Renal cortical epithelial cell (primary cell): ENCODE results near the gene CCNYL1. TPM values are rescaled to one million over a fixed set of nuclear protein-coding genes. Genes with fewer than 3 reads are reported as not detected.
A peak's percentile ranks its signal among the peaks of the same experiment; 100 is the strongest.

ENCODE experiments used
- DNase-seq: peaks from one replicate; pipeline ENCODE4 v3.0.0-alpha.2; 2011; ENCODE audit warnings: low read depth
- total RNA-seq: library from RNA; depleted of rRNA; stranded (reverse); fragments of >200 nt; gene quantifications from 2 replicates; pipeline ENCODE4 v1.2.3, GENCODE V29; 2014

Gene CCNYL1
- total RNA-seq, 1 donor from 2014 or later, result 22.8 TPM

DNA sequence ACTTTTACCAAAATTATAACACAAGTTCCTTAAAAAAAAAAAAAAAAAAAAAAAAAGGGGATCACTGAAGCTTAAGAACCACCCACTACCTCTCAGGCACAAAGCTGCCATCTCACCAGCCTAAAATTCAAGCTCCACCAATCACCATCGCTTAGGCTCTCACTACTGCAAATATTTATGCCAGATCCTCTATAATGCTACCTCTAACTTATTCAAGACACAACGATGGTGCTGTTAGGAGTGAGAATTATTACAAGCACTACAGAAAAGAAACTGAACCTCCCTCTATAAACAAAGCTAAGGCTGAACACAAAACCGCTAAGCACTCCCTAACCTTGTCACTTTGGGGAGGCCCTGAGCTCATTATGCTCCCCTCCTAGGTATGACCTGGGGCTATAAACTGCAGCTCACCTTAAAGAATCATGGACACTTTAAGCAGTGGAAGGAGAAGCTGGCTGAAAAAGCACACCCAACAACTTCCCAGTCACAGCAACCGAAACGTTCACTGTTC is 54.7 kb downstream of the CCNYL1 start:
- DNase-seq, result no peak

GRCh38 chr2:207766697-207767460 is 55.4 kb downstream of the CCNYL1 start:
- no peak for DNase-seq

DNA sequence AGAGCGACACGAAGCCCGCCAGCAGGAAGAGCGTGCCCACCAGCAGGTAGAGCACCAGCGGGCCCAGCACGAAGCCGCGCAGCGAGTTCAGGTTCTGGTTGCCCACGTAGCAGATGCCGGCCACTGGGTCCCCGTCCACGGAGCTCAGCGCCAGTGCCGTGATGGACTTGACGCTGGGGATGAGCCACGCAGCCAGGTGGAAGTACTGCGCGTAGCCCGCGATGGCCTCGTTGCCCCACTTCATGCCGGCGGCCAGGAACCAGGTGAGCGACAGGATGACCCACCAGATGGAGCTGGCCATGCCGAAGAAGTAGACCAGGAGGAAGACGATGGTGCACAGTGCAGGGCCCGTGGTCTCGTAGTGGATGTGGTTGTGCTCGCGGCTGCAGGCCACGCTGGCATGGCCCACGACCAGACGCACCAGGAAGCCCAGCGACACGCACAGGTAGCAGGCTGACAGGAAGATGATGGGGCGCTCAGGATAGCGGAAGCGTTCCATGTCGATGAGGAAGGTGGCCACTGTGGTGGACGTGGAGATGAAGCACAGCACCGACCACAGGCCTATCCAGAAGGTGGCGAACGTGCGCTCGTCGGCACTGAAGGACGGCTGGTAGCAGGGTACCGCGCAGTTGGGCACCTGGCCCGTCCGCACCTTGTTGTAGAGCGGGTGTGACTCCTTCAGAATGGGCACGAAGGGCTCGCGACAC is 56.2 kb downstream of the CCNYL1 start:
- DNase-seq, result peak; percentile 37

- DNase-seq, result peak; percentile 31
Observed at GRCh38 chr2:207768168-207768865, 56.9 kb downstream of the CCNYL1 start.

DNA sequence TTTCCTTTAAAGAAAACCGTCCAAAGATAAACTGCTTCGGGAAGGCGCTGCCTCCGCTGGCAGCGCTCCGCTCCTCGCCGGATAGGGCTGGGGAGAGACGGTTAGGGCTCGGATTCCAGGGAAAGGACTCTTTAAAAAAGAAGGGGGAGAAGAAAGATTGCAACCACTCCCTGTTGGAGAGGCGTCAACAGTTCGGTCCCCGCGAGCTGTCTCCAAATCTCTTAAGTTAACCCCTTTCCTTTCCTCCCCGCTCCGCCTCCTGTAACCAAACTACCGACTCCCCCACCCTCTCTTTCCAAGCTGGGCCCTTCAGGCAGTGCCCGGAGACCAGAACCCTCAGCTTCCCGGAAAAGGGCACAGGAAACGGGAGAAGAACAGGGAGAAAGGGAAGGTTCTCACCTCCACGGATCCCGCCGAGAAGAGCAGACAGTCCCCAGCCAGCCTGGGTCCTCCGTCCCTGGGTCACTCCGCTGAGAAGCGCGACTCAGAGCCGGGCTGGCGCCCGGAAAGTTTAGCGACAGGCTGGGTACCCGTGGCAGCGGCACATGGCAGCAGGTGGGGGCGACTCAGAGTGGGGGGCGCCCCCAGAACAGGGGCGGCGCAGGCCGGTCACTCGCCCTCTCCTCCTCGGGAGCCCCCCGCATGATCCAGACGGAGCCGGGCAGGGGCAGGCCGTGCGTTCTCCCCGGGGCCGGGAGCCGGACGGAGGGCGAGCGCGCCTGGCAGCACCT is 57.6 kb downstream of the CCNYL1 start:
- DNase-seq, result peak; percentile 29

- DNase-seq, result no peak
Observed at GRCh38 chr2:207770602-207771404, 59.4 kb downstream of the CCNYL1 start.

DNA sequence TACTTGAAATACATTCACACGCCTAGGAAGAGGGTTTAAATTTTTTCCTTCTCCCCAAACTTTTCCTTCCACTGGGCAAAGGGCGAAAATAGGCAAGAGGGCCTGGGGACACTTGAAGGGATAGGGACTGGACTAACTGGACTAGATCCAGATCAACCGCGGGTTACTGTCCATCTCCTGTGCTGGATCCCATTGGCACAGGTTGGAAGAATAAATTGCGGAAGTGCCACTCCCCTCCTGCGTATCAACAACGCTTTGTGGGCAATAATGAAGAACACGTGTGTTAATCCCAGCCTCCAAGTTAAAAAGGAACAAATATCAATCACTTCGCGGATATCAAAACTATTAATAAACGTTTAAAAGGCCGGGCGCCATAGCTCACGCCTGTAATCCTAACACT is 60.0 kb downstream of the CCNYL1 start:
- no peak for DNase-seq

DNA sequence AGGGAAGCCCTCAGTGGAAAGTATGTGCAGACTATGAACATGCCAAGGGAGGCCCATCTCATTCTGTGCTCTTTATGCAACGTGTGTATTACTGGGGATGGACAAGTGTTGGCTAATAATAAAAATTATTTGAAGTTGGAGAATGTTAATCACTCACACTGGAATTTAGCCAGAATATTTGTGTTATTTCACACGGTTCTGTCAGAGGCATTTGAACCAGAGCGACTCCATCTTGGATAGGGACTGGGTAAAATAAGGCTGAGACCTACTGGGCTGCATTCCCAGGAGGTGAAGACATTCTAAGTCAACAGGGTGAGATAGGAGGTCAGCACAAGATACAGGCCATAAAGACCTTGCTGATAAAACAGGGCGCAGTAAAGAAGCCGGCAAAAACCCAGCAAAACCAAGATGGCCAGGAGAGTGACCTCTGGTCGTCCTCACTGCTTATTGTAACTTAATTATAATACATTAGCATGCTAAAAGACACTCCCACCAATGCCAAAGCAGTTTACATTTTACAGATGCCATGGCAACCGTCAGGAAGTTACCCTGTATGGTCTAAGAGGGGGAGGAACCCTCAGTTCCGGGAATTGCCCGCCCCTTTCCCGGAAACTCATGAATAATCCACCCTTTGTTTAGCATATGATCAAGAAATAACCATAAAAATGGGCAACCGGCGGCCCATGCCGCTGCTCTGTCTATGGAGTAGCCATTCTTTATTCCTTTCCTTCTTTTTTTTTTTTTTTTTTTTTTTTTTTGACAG is 60.8 kb downstream of the CCNYL1 start:
- peak; percentile 47 for DNase-seq

GRCh38 chr2:207772844-207773205 is 61.4 kb downstream of the CCNYL1 start:
- no peak for DNase-seq

DNA sequence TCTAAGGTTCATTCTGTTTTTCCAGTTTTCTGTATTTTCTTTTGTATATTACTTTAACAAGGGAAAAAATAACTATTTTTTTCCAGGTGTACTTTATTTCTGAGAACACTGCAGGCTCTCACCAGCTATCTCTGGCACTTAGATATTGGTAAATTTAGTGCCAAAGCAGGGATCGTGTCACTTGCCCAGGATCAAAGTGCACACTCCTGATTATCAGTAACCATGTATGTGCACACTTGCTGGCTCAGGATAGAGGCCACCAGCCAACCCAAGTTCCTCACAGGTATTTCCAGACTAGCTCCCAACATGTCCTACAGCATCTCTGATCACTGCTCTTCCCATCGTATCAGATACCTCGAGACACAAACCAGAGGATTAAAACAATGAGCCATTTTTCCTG is 64.0 kb downstream of the CCNYL1 start:
- no peak for DNase-seq

DNA sequence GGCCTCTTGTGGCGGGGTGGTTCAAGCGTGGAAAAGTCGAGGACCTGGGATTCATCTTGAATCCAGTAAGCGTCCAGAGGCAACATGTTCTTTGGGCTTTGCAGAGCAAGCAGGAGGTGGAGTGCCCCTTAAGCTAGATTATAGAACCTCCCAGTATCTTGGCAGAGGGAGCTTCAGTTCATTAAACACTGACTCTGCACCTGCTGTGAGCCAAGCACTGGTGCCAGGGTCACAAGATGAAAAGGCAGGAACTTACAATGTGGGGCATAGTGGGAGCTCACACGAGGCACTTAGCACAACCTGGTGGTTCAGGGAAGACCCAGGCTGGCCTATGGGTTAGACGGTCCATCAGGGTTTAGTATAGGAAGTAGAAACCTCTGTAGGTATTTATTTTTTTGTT is 65.7 kb downstream of the CCNYL1 start:
- no peak for DNase-seq

- no peak for DNase-seq
Observed at GRCh38 chr2:207778298-207778882, 67.0 kb downstream of the CCNYL1 start.

DNA sequence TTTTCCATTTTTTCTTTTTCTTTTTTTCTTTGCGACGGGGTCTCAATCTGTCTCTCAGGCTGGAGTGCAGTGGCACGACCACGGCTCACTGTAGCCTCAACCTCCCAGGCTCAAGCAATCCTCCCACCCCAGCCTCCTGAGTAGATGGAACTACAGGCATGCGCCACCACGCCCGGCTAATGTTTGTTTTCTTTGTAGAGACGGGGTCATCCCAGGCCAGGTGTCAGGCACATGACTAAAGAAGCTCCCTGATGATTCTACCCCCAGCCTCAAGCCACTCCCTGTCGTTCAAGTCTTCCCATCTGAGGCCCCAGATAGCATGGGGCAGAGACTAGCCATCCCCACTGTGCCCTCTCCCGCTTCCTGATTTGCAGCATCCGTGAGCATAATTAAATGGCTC is 68.1 kb downstream of the CCNYL1 start:
- DNase-seq, result no peak

DNA sequence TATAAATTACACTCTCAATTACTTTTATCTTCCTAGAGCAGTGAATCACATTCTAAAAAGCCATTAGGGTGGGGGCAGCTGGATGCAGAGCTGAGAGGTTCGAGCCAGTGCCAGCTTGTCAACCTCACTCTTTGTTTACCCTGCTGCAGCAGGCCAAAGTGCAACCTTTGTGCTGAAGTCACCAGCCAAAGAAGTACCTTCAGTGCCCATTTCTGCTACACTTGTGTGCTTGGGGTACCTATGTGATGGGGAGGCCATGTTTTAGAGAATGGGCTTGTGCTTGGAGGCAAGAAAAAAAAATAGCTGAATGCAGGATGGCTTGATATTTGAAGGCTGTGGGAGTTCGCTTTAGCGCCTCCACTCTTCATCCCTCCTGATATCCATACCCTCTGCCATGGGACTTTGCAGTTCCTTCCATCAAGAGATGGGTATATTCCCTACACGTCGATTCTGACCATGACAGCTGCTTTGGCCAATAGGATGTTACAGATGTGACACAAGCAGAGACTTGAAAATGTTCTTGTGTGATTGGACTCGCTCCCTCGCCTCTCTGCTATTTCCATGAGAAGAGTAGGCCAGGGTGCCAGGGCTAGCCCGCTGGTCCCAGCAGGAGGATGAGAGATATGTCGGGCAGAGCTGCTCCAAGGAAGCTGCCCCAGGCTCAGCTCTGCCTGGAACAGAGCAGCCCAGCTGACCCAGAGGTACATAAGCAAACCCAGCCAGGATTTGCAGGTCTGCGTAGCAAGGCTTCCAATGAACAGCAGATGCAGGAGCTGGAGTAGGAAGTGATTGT is 71.0 kb downstream of the CCNYL1 start:
- DNase-seq, result peak; percentile 29

DNA sequence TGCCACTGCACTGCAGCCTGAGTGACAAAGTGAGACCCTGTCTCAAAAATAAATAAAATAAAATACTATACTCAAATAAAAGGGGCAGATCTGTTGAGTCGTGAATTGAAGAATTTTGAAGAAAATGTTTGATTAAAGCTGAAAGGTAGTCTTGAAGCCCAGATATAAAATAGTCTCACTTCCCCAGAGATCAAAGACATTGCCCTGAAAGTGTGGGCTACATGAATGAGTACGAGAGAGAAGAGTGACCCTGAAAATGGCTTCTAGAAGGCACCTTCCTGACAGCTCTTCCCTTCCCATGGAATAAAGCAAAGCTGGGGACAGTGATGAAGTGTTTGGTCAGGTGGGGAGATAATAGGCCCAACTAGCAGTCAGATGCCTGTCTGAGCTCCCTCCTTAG is 72.1 kb downstream of the CCNYL1 start:
- DNase-seq, result no peak

GRCh38 chr2:207784898-207785297 is 73.5 kb downstream of the CCNYL1 start:
- DNase-seq, result no peak

DNA sequence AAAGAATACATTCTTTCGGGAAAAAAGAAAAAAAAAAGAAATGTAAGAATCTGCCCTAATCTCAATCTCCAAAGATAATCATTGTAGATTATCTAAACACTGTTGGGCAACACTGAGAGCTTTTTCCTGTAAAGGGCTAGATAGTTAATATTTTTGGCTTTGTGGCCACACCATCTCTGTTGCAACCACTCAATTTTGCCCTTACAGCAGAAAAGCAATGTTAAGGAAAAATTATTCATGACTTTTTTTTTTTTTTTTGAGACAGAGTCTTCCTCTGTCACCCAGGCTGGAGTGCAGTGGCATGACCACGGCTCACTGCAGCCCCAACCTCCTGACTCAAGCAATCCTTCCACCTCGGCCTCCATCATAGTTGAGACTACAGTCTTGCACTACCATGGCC is 75.6 kb downstream of the CCNYL1 start:
- DNase-seq, result no peak

- DNase-seq, result no peak
Observed at GRCh38 chr2:207787800-207788199, 76.4 kb downstream of the CCNYL1 start.

DNA sequence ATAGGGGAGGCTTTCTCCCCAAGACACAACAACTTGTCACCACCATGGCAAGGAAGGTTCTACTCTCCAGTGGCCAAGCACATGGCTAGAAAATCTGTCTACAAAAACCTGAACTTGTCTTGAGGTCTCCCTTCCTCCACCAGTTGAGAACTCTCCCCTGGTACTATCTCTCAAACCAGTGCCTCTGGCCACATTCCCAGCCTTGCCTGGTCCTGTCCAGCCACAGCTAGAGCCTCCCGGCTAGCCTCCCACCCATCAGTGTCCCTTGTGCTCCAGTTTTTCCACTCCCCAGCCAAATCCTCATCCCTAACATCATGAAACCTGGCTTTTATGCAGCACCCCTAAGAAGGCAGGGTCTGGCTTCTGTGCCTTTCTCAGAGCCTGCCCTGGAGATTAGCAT is 79.5 kb downstream of the CCNYL1 start:
- DNase-seq, result no peak
